Fibroblast of lung (primary cell): ENCODE data around the gene CALHM6.

Experiments
- EZH2 ChIP-seq: IDR thresholded peaks from 2 replicates; pipeline ENCODE4 v1.5.1; 2012; ENCODE audit warnings: low read length, control low read depth, mild to moderate bottlenecking; ENCODE audit errors: missing control alignments
- TF ChIP-seq, protein P1 (sequence below), 2 donors: IDR thresholded peaks in 1 of 2; conservative IDR thresholded peaks in 1 of 2; 1 replicate in 1 of 2; 2 replicates in 1 of 2; pipeline ENCODE4 v1.5.1; 2011 to 2012; ENCODE audit warnings: low read length in 2 of 2, control low read depth in 1 of 2, inconsistent platforms in 1 of 2, low read depth in 1 of 2, mild to moderate bottlenecking in 1 of 2

DNA sequence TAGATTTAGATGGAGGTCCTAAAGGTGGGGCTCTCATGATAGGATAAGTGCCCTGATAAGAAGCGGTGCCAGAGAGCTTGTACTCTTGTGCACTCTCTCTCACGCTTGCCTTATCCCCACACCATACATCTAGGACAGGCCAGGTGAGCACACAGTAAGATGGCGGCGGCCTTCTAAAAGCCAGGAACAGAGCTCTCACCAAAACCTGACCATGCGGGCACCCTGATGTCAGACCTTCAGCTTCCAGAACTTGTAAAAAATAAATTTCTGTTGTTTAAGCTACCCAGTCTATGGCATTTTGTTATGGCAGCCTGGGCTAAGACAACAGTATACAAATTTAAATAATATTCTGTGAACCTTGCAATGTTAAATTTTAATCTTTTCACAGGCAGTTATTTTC lies 40.8 kb upstream of the CALHM6 start:
- TF ChIP-seq, protein P1, sequence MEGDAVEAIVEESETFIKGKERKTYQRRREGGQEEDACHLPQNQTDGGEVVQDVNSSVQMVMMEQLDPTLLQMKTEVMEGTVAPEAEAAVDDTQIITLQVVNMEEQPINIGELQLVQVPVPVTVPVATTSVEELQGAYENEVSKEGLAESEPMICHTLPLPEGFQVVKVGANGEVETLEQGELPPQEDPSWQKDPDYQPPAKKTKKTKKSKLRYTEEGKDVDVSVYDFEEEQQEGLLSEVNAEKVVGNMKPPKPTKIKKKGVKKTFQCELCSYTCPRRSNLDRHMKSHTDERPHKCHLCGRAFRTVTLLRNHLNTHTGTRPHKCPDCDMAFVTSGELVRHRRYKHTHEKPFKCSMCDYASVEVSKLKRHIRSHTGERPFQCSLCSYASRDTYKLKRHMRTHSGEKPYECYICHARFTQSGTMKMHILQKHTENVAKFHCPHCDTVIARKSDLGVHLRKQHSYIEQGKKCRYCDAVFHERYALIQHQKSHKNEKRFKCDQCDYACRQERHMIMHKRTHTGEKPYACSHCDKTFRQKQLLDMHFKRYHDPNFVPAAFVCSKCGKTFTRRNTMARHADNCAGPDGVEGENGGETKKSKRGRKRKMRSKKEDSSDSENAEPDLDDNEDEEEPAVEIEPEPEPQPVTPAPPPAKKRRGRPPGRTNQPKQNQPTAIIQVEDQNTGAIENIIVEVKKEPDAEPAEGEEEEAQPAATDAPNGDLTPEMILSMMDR (conservative IDR thresholded peaks at IDR 0.05 in 1 of 2, IDR thresholded peaks at IDR 0.05 in 1 of 2; ENCODE audit: low read depth in 1 of 2, low read length in 2 of 2), result no peak
- TF ChIP-seq EZH2, result no peak
